Ovary (tissue), 9 donors: ENCODE data around the gene SMIM38. TPM values are rescaled to one million over a fixed set of nuclear protein-coding genes. Genes with fewer than 3 reads are reported as not detected.

ENCODE experiments used
- DNase-seq, 5 donors: peaks; one replicate each; pipeline ENCODE4 v3.0.0-alpha.2; 2019 to 2020
- H3K27ac ChIP-seq, 2 donors: fragments of 200-600 bp; one replicate each; pipeline versions ENCODE4 v1.5.1 to v1.8.0; 2019 to 2022
- H3K27me3 ChIP-seq: fragments of 200-600 bp; one replicate; pipeline ENCODE4 v1.8.0; 2022
- H3K36me3 ChIP-seq: fragments of 200-600 bp; sonication (generic); one replicate; pipeline ENCODE4 v1.5.1; 2019
- H3K4me1 ChIP-seq: one replicate; pipeline ENCODE4 v1.8.1; 2013; ENCODE audit warnings: mild to moderate bottlenecking, moderate library complexity; ENCODE audit not compliant: insufficient read depth
- H3K4me3 ChIP-seq: fragments of 200-600 bp; sonication (generic); one replicate; pipeline ENCODE4 v1.5.1; 2017
- H3K9me3 ChIP-seq, 2 donors: fragments of 200-600 bp in 1 of 2; sonication (generic) in 1 of 2; one replicate each; pipeline versions ENCODE4 v1.5.1 to v1.8.1; 2013 to 2019; ENCODE audit warnings: mild to moderate bottlenecking in 1 of 2, moderate library complexity in 1 of 2
- CTCF ChIP-seq, 3 donors: fragments of 450-650 bp in 2 of 3; fragments of 200-600 bp in 1 of 3; IDR thresholded peaks; one replicate each; pipeline versions ENCODE4 v1.5.1 to v1.8.0; 2016 to 2022; ENCODE audit warnings: antibody characterized with exemption in 3 of 3, mild to moderate bottlenecking in 1 of 3
- EP300 ChIP-seq: sonication (generic); formaldehyde crosslinking; IDR thresholded peaks from one replicate; pipeline ENCODE4 v1.6.1; 2017; ENCODE audit warnings: antibody characterized with exemption
- POLR2A ChIP-seq: fragments of 450-650 bp; IDR thresholded peaks from one replicate; pipeline ENCODE4 v1.6.1; 2017; ENCODE audit warnings: antibody characterized with exemption, mild to moderate bottlenecking, moderate library complexity
- WGBS, 3 donors: extraction: QIAGEN DNeasy Blood & Tissue Kit in 1 of 3; methylation state at CpG; one replicate each; pipeline versions ENCODE4 v1.1.5 to v1.1.7; 2013 to 2017; 5-methylcytosine and 5-hydroxymethylcytosine counted together
- intact Hi-C, 4 donors: fragments of 100-400 bp; cut with DNase I; formaldehyde crosslinking; loops; one replicate each; pipeline versions ENCODE4 v1.11.0 to v1.15.1; 2022 to 2023
- polyA plus RNA-seq, 2 donors: library from polyadenylated mRNA; stranded (reverse); fragments of 200-250 nt in 1 of 2; fragments of 350-450 nt in 1 of 2; fragmentation: Illumina TruSeq in 1 of 2; extraction: RNeasy Lipid Tissue Mini Kit (QIAGEN cat#74804) in 1 of 2; gene quantifications; one replicate each; pipeline ENCODE4 v1.2.3, GENCODE V29; 2013 to 2014
- total RNA-seq, 7 donors: library from RNA; depleted of rRNA in 2 of 7; stranded (reverse); fragments of >200 nt in 2 of 7; fragmentation: NEBNext Ultra II Directional in 3 of 7; extraction: Animal tissue kit (Norgen Biotek cat#: 25700) in 3 of 7; gene quantifications; one replicate each; pipeline versions ENCODE4 v1.1.0 to v1.2.4, GENCODE V29; 2016 to 2023
- donor health status: DM: no; HTN: no; CAD: no; lungs with moderate emphysema.
- donor health status: DM: no; HTN: no; CAD: no.
- donor health status: Bipolar disorder and iron deficiency.
- donor health status: DM: yes; HTN: yes; CAD: no.
- donor health status: DM: no; HTN: no; CAD: no.
- donor health status: DM: yes; HTN: yes; CAD: no.

Gene SMIM38
- total and polyA plus RNA-seq, 9 donors, result 0.43 to 6.3 (median 2.1) TPM

GRCh38 chr11:69113226-69113625 is 42.5 kb upstream of the SMIM38 start:
- 66 to 80% (median 75%) methylated on average over 10 of the region's 10 CpGs for WGBS, 3 donors
- H3K4me3 ChIP-seq, result no peak overlapping the region
- no peaks in the 10 kb centered on the region for H3K27me3 ChIP-seq
- no peaks in the 10 kb centered on the region for H3K36me3 ChIP-seq
- no peak for TF ChIP-seq POLR2A
- TF ChIP-seq CTCF (IDR thresholded peaks at IDR 0.05), result no peak
- no peak for TF ChIP-seq EP300
- no peak for DNase-seq
- intact Hi-C loops, result no loop called here
- H3K27ac ChIP-seq, result no peak overlapping the region
- H3K4me1 ChIP-seq, result no peaks in the 10 kb centered on the region
- H3K9me3 ChIP-seq, result no peaks in the 10 kb centered on the region

GRCh38 chr11:69113646-69114340 is 41.9 kb upstream of the SMIM38 start:
- WGBS, 3 donors, result 73 to 85% (median 85%) methylated on average over 22 of the region's 22 CpGs
- TF ChIP-seq POLR2A (no peak), EP300 (no peak), CTCF (IDR thresholded peaks at IDR 0.05) (no peak)
- Histone ChIP-seq H3K36me3 (no peaks in the 10 kb centered on the region), H3K4me3 (no peak overlapping the region), H3K9me3 (no peaks in the 10 kb centered on the region), H3K4me1 (no peaks in the 10 kb centered on the region), H3K27me3 (no peaks in the 10 kb centered on the region), H3K27ac (no peak overlapping the region)
- intact Hi-C loops, result no loop called here
- DNase-seq, result no peak

GRCh38 chr11:69114362-69114761 is 41.4 kb upstream of the SMIM38 start:
- H3K27me3 ChIP-seq, result no peaks in the 10 kb centered on the region
- H3K4me3 ChIP-seq, result no peak overlapping the region
- no peaks in the 10 kb centered on the region for H3K4me1 ChIP-seq
- no peak overlapping the region for H3K27ac ChIP-seq
- no peaks in the 10 kb centered on the region for H3K36me3 ChIP-seq
- intact Hi-C loops, result no loop called here
- TF ChIP-seq EP300 (no peak), POLR2A (no peak), CTCF (IDR thresholded peaks at IDR 0.05) (no peak)
- WGBS, 3 donors, result 84 to 94% (median 92%) methylated on average over 6 of the region's 6 CpGs
- H3K9me3 ChIP-seq, result no peaks in the 10 kb centered on the region
- no peak for DNase-seq

GRCh38 chr11:69114811-69115523 is 40.8 kb upstream of the SMIM38 start:
- H3K27ac ChIP-seq, result no peak overlapping the region
- H3K4me3 ChIP-seq, result no peak overlapping the region
- 75 to 81% (median 75%) methylated on average over 21 of the region's 21 CpGs for WGBS, 3 donors
- H3K9me3 ChIP-seq, result no peaks in the 10 kb centered on the region
- TF ChIP-seq EP300 (no peak), POLR2A (no peak), CTCF (IDR thresholded peaks at IDR 0.05) (no peak)
- no peak for DNase-seq
- H3K27me3 ChIP-seq, result no peaks in the 10 kb centered on the region
- H3K4me1 ChIP-seq, result no peaks in the 10 kb centered on the region
- intact Hi-C loops, result no loop called here
- no peaks in the 10 kb centered on the region for H3K36me3 ChIP-seq
